Activated T-helper 1 cell treated with Interleukin-2 at 50 U/mL for 16 hours (primary cell): ENCODE results near the gene EN2.

ENCODE experiments used
- DNase-seq: peaks from one replicate; pipeline ENCODE4 v3.0.0-alpha.2; 2020; ENCODE audit warnings: low read depth

EN2 gene

GRCh38 chr7:155464183-155464582 is 6.3 kb downstream of the EN2 start:
- no peak for DNase-seq

- no peak for DNase-seq
These were observed 7.2 kb downstream of the EN2 start for GRCh38 chr7:155464948-155465739.

GRCh38 chr7:155465761-155466141 is 7.8 kb downstream of the EN2 start:
- no peak for DNase-seq

GRCh38 chr7:155466142-155466813 is 8.3 kb downstream of the EN2 start:
- DNase-seq: no peak

- no peak for DNase-seq
These were observed 9.1 kb downstream of the EN2 start for GRCh38 chr7:155466814-155467733.

- DNase-seq: no peak
These were observed 10.2 kb downstream of the EN2 start for GRCh38 chr7:155467846-155468784.

- no peak for DNase-seq
These were observed 10.8 kb downstream of the EN2 start for GRCh38 chr7:155468785-155469148.

- DNase-seq: no peak
These were observed 11.6 kb downstream of the EN2 start for GRCh38 chr7:155469311-155470185.

- no peak for DNase-seq
These were observed 12.2 kb downstream of the EN2 start for GRCh38 chr7:155470186-155470487.

- DNase-seq: no peak
These were observed 13.0 kb downstream of the EN2 start for GRCh38 chr7:155470686-155471638.

GRCh38 chr7:155471718-155472117 is 13.8 kb downstream of the EN2 start:
- no peak for DNase-seq

GRCh38 chr7:155477476-155477875 is 19.5 kb downstream of the EN2 start:
- DNase-seq: no peak

- no peak for DNase-seq
These were observed 23.8 kb downstream of the EN2 start for GRCh38 chr7:155481764-155482163.

- no peak for DNase-seq
These were observed 24.7 kb downstream of the EN2 start for GRCh38 chr7:155482511-155483183.

- DNase-seq: no peak
These were observed 25.3 kb downstream of the EN2 start for GRCh38 chr7:155483245-155483644.

- DNase-seq: no peak
These were observed 26.0 kb downstream of the EN2 start for GRCh38 chr7:155483868-155484325.

GRCh38 chr7:155484483-155485399 is 26.8 kb downstream of the EN2 start:
- DNase-seq: no peak
